Activated CD4-positive, alpha-beta T cell treated with anti-CD3 and anti-CD28 coated beads, Interleukin-2, amount 50 U/mL, for 24 hours (primary cell): Measurements from ENCODE around the gene ITPRID1.
"Not testable (repeated sequence)": the region's sequence is repeated elsewhere in the genome, so short reads cannot be mapped to it uniquely, and the experiment has no call there.

Source experiments
- DNase-seq, 2 donors: peaks; one replicate each; pipeline ENCODE4 v3.0.0-alpha.2; 2020; ENCODE audit warnings: low read depth in 1 of 2, low spot score in 1 of 2

ITPRID1 gene

DNA sequence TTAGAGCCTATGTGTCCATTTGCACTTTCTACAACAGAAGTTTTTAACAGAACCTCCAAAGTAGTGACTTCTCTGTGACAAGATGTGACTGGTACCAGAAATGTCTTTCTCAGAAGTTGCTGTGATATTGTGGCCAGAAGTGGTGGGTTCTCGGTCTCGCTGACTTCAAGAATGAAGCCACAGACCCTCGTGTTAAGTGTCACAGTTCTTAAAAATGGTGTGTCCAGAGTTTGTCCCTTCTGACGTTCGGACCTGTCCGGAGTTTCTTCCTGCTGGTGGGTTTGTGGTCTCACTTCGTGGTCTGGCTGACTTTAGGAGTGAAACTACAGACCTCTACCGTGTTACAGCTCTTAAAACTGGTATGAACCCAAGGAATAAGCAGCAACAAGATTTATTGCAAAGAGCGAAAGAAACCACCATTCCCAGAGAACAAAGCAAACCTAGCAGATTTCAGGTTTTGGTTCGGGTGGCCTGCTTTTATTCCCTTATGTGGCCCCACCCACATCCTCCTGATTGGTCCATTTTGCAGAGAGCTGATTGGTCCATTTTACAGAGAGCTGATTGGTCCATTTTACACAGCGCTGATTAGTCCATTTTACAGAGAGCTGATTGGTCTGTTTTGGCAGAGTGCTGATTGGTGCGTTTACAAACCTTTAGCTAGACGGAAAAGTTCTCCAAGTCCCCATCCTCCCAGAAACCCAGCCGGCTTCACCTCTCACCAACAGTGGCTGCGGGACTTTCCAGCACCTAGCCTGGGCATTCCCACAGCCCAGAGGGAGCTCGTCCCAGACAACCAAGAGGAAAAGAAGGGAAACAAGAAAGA, 3.0 kb downstream of the ITPRID1 start:
- no peak for DNase-seq

DNA sequence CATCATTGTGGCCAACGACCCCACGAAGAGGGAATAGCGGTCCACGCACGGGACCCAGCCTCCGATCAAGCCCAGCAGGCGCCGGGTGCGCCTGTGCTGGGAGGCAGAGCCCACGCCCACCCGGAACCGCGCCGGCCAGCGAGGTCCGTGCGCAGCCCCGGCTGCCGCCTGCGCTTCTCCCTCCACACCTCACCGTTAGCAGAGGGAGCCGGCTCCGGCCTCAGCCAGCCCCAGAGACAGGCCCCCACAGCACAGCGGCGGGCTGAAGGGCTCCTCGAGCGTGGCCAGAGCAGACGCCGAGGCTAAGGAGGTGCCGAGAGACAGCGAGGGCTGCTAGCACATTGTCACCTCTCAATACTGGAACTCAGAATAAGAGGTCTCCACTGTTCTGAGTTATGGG, 3.6 kb downstream of the ITPRID1 start:
- DNase-seq = no peak

DNA sequence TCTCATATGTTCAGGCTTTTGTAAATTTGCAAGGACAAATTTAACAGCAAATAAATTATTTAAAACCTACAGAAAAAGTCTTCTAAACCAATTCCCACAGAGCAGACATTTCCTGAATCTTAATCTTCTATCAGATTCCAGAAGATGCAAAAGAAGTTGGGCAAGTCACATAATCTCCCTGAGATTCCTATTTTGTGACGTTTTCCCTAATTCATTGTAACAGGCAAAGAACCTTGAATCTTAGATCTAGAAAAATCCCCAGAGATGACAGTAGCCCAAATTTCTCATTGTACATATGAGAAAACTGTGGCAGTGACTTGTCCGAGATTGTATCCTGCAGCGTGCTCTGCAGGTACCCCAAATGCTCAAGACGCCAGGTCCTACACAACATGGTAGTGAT, 4.9 kb downstream of the ITPRID1 start:
- no peak for DNase-seq

DNA sequence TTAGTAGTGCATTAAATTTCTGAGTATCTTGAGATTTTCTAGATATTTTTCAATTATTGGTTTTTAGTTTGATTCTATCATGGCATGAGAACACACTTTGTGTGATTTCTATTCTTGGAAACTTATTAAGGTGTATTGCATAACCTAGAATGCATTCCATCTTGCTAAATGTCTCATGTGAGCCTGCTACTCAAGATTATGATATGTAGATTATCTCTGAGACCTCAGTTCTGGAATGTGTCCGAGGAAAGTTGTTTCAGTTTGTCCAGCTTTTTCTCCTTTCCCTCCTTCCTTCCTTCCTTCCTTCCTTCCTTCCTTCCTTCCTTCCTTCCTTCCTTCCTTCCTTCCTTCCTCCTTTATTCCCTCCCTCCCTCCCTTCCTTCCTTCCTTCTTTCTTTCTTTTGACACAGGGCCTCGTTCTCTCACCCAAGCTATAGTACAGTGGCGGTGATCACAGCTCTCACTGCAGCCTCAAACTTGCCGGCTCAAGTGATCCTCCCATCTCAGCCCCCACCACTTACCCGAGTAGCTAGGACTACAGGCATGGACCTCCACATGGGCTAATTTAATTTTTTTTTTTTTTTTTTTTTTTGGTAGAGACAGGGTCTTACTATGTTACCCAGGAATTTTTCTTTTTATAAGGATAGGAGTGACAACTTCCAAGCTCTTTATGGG, 7.6 kb downstream of the ITPRID1 start:
- no peak for DNase-seq

DNA sequence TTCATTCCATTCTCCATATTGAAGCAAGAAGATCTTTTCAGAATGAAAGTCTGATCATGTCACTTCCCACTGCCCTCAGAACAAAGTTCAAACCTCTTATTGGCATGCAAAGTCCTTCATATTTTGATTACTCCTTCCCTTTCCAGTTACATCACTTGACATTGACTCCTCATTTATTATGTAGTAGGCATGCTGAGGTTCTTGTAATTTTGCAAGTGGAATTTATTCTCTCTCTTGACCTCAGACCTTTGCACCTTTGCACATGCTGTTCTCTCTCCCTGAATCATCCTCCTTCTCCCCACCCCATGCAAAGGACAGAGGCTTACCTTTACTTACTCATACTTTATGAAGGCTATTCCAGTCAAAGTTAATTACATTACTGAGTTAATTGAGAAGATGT, 13.0 kb downstream of the ITPRID1 start:
- DNase-seq = no peak

DNA sequence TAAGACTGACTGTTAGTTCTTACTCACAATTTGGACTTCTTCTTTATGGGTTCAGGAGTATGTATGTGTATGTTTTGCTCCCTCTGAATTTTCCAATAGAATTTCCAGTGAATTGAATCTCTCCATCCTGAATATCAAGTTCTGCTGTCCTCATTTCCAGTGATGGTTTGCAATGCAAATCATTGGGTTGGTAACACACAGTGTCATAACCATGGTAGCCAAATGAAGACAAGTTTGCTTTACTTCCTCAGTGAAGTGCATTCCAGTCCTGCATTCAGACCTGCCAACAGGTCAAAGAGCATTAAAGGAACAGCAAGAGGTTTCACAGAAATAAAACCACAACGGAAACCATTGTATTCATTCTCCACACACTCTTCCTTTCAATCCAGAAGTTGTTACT, 15.2 kb downstream of the ITPRID1 start:
- no peak for DNase-seq

DNA sequence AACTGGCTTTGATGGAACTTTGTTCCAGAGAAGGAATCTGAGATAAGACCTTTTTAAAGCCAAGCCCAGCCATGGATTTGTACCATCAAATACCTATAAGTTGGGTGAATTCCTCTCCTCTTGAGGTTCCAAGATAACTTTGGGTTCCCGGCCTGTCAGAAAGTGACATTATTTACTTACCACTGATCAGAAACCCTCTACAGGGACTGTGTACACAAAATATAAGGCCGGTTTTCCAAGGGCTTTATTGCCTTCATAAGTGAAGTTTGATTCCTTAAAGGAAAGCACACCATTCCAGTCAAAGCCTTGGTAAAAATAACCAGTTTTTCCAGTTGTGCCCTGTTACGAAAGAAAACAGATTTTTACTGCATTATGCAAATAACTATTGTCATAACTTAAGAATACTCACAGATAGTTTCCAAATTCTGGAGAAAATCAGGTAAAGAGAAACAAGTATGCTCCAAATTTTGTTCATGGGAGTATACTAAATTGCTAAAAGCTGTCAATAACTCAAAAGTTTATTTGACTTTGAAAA, 26.8 kb downstream of the ITPRID1 start:
- DNase-seq = not testable (repeated sequence)

DNA sequence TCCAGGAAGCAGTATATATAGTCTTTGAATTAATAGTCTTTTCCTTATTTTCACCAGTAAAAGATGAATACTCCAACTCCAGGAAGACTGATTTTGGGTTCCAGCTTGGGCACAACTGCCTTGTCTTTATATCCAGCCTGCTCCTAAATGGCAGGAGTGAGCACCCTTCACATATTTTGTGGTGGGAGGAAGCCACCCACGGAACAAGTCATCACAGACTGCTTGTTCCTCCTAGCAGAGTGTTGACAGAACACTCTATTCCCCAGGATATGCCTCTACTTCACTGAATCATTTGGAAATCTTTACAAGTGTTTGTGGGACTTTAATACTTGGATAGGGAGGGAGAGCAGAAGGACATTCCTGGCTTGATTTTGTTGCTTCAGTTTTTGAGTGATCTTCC, 31.7 kb downstream of the ITPRID1 start:
- no peak for DNase-seq

DNA sequence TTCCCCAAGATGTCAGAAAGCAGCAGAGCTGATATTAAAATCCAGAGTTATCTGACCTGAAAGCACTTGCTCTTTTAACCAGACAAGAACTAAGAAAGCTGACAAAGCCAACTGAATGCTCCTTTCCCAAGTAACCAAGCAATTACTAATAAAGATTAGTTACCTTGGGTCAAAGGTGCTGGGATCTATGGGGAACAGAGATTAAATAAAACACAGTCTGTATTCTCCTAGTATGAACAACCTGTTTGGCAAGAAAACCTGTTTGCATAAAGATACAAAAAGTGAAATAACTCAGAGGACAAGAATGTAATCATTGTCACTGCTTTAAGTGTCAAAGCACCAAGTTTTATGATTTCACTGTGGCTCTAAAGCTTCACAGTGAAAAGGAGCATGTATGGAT, 35.7 kb downstream of the ITPRID1 start:
- DNase-seq = no peak

DNA sequence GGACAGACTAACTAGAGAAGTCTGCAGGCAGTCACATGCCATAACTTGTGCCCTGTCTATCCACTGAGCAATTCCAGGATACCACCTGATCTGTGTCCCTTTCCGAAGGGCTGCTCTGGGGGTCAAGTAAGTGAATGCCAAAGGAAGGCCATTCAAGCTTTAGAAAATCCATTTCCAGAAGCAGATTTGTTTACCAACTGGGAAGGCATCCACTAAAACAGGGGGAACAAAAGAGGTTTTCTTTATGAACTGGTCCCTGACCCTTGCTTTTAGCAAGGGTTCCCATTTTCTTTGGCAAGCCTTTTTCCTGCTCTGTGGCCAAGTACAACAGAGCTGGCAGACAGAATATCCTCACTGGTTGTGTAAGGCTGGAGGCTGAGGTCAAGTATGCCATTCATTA, 36.5 kb downstream of the ITPRID1 start:
- DNase-seq = no peak

DNA sequence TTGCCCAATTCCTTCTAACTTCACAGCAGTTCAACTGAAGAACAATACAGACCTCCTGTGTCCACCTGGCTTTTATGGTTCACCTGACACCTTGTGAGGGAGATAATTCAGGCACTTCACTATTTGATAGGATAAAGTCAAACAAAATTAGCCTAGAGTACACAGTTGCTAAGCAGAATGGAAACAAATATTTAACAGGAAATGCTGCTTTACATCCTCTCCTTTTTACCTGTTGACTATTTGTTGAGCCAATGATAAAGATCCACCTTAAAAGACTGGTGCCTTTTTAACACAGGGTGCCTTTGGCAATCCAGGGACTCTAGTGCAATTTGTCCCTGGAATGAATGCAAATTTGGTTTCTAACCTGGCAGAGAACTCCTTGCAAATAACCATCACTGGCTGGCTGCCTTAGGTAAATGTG, 39.8 kb downstream of the ITPRID1 start:
- DNase-seq = no peak

DNA sequence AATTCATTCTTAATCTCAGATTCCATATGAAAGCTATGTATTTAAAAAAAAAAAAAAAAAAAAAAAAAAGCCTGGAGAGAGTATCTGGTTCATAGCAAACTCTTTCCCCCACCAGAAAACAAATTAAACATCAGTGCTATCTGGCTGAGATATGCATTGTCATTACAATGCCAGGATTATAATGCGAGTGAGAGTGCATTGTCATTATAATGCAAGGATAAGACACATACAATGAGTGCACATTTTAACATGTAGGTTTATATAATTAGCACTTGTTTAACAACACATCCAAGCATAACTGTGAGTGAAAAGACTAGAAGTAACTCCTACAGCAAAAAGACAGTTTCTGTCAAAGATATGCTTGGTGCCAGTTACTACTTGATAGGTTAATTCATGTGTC, 48.1 kb downstream of the ITPRID1 start:
- no peak for DNase-seq

DNA sequence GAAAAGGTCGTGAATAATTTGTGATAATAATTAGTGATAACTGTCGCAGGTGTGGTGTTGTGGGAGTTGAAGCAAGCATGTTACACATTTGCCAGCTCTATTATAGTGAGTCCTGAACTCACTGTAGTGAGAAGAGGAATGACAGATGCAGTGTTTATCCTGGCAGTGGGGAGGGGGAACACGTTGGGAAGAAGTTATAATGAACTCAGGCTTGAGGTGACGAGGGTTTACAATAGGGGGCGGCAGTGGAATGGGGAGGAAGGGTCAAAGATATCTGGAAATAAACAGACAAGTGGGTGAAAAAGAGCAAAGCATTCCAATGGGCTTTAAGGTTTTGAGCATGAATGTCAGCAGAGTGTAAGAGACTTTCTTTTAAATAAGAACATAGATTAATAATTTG, 49.6 kb downstream of the ITPRID1 start:
- DNase-seq = no peak

DNA sequence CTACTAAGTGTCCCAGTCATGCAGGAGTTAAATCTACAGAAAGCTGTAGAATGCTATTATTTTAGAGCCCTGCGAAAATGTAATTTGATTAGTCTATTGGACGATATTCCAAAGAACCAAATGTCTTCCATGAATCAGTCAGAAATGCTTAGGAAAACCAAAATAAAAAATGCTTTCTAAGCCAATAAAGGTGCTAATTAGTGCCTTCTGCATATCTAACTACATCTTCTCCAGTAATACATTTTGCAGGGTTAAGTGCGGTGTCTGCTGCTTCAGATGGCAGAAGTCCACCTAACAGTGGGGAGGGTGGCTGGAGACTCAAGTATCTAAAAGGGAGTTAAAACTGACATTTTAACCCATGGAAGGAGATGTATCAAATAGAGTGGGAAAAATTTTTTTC, 50.1 kb downstream of the ITPRID1 start:
- no peak for DNase-seq

DNA sequence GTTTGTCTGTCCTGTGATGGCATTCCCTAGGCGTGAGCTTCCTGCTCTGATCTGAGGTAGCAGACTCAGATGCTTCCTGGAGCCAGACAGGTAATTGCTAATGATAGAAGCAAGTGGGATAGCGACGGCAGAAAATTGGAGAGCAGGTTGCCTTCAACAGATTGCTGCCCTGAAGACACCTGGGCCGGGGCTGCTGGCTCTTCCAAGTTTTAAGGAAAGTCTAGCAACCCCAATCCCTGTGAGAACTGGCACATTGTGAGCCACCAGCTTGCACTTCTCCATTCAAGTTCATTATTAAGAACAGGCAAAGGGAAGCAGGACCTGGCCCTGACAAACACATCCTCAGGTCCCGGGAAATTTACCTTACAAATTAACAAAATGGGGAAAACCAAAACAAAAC, 50.8 kb downstream of the ITPRID1 start:
- no peak for DNase-seq

DNA sequence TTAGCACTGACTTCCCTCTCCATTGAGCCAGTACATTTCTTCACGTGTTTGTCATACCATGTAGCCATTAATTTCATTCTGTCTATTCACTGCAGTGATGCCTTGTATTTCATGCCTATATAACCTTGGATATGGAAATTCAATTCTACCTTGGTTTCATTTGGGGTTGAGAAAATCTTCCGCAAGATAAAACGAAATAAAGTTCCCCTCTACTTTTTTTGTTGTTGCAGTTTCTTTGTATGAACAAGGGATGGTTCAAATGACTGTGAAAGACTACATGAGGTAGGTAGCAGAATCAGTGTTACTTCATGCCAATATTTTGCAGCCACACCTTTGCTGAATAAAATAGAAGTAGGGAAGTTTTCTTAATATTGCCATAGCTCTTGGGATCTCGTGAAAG, 55.6 kb downstream of the ITPRID1 start:
- DNase-seq = no peak

DNA sequence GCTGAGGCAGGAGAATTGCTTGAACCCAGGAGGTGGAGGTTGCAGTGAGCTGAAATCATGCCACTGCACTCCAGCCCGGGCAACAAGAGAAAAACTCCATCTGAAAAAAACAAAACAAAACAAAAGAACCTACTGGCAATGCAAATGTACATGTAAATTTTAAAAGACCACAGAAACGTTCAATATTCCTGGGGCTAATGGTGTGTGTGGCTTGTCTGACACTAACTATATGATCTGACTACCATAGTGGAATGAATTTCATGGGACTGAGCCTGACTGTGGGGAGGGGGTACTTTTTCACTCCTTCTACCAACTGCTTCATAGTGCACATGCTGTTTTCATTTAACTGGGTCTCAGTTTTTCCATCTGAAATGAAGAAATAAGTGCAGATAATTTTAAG, 69.6 kb downstream of the ITPRID1 start:
- DNase-seq = no peak

DNA sequence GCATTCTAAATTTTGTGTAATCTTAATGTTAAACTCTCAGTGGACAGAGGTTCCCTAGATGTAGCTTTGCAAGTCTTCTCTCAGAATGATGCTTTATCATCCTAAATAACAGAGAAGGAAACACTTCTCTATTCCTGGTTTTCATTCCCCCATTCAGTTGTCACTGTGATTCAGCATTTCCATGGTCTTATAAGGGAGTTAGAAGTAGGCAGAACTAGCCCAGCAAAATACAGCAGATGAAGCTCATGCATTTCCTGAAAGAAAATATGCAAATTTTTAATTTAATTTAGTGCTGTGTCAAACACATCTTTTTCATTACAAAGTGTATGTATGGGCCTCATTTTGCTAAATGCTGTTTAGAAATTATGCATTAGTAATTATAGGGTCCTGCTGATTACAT, 70.1 kb downstream of the ITPRID1 start:
- no peak for DNase-seq

DNA sequence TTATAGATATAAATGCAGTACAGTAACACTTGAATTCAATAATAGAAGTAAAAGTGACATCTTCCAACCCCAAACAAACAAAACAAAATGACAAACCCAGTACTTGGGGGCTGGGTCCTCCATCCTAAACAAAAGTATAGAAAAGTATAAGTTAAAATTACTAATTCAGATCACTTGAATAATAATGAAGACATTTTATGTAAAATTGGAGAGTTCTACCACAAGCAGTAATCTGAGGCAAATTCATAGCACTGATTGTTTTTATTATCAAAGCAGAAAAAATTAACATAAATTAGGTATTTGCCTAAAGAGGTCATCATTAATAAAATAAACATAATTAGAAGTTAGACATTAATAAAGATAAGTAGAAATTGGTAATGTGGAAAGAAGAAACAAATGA, 81.5 kb downstream of the ITPRID1 start:
- DNase-seq = no peak

DNA sequence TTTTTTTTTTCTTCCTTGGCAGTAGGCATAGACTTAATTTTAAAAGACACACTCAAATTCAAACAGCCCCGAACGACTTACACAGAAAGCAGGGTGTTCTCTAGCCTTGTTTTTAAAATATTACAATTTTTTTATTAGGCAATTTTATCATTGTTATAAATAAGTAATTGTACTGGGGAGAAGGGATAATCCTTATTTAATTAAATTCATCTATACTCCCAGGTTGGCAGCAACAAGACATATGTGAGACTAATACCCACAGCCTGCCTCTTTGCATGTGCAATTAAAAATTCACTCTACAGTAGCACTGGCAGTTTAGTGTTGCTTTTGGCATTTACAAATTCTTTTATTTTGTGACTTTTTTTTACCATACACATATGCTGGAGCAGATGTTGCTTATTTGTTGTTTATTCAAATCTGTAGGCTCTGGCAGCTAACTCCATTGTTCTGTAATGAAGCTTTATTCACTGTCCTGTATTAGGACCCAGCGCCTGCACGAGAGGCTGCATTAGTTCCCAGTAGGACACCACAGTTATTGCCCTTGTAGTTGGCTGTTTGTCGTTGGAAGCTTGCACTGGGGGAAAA, 88.2 kb downstream of the ITPRID1 start:
- DNase-seq = no peak

DNA sequence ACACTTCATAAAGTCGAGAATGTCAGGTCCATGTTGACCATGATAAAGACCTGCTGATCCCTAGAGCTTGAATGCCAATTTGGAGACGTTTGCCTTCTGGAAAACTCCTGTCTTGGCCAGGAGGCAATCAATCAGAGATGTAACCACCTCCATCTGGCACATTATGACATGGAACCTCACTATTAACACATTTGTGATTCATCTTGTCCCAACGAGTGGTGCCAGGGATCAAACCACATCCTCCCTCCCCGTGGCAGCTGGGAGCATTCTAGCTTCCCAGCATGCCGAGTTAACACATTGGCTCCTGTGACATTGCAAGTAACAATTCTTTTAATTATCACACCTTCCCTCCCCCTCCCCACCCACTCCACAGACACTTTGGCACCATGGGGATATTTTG, 89.2 kb downstream of the ITPRID1 start:
- DNase-seq = no peak

DNA sequence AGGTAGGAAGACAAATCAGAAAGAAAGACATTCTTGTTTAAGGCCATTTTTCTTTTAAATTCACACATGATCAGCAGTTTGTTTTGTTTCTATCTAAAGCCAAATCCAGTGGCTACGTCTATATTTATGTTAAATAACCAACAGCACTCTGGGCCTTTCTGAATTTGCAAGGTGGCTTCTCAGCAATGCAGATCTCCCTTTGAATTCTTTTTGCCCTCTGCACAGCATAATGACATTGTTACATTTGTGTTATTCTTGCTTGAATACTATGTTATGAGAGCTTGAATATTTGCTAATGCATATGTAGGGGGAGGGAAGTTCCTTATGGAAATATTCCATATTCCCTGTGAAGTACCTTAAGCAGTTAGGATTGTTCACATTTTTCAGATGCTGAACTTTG, 99.7 kb downstream of the ITPRID1 start:
- DNase-seq = no peak
